HG02798 (cell line): ENCODE data around the gene GIGYF2.

Experiments used
- ATAC-seq: cut with Tn5 transposase; IDR thresholded peaks from one replicate; pipeline ENCODE4 v1.9.1; 2021; ENCODE audit warnings: mild to moderate bottlenecking; ENCODE audit not compliant: unreplicated experiment, poor library complexity

The GIGYF2 gene

DNA sequence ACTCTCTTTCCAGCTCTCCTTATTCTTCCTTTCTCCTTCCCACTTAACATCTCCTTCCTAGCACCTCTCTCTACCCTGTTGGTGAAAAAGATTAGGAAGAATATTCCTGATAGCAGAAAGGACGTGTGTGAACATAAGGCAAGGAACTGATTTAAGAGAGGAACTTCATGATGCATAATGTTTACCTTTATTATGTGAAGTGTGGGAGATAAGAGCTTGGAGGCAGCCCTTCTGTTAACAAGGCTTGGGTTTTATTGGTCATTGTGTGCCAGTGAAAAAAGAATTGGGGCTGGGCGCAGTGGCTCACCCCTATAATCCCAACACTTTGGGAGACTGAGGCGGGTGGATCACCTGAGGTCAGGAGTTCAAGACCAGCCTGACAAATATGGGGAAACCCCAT is 44.8 kb downstream of the GIGYF2 start:
- ATAC-seq: no peak

DNA sequence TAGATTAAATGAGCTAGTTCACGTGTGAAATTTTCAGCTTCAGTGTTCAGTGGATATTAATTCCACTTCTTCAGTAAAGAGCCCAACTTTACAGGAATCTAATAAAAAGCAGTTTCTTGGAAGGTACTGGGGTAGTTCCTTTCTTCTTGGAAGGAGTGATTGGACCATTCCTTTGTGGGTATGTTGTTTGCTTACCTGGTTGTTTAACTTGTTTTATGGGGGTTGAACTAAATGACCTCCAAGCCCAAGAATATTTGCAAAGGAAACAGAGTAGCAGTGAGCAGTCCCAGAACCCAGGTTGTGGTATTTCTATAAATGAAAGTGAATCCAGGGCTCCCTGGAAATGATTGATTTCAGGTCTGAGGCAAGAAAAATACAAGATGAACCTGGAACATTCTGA is 47.8 kb downstream of the GIGYF2 start:
- ATAC-seq: no peak

DNA sequence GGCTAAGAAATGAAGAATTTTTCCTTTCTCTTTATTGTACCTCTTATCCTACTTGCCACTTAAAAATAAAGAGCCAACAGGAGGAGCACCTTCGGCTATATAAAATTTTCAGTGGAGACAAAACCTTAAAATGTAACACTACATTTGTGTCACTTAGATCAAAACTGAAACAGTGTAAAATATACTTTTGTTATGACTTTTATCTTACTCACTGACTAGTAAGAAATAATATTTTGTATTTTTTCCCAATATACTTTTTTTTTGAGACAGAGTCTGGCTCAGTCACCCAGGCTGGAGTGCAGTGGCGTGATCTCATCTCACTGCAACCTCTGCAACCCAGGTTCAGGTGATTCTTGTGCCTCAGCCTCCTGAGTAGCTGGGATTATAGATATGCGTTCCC is 50.9 kb downstream of the GIGYF2 start:
- no peak for ATAC-seq

DNA sequence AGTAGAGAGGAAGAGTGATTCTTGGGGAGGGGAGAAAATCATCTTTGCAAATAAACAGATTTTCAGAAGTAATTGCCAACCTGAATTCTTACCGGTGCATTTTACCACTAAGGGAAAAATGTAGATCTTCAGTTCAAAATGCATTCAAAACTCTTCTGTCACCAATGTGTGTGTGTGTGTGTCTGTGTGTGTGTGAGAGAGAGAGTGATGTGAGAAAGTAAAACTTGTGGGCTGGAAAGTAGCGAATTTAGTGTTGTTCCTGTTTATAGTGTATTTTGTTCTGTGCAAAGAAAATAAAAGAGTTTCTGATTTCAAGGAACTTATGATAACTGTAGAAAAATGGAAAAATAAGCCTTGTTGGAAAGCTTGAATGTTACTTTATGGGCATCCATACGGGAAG is 52.2 kb downstream of the GIGYF2 start:
- ATAC-seq: no peak

DNA sequence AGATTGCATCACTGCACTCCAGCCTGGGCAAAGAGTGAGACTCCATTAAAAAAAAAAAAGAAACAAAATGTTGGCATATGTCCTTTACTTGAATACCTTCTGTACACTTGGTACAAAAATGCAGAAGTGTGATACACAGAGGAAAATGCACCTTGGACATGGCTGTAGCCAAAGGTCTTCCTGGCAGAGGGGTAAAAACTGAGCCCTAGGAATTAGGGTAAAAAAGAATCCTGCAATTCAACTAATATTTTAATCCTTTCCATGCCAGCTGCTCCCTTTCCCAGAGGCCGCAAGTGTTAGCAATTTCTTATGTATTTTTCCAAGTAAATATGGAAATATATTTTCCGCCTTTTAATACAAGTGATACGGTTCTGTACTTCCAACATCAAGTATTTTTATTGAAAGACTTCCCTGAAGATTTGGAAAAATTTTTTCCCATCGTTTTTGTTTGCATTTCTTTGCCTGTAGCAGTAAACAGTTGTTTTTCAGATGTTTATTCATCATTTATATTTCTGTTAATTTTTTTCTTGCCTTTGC is 53.1 kb downstream of the GIGYF2 start:
- ATAC-seq: no peak

DNA sequence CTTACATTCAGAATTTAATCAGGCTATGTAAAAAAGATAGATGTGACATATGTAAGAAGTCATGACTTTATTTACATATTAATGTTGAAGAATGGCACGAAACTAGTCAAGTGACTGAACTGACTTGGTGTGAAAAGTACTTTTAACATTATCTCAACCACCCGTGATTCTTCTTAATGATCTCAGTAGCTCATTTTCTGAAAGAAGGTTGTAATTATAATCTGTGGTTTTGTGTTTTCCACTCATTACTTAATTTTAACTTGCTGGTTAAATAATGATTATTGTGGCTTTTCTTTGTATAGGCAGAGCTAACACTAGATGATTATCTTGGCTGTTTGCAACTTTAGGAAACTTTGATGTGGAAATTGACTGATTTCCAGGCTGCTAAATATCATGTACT is 60.8 kb downstream of the GIGYF2 start:
- no peak for ATAC-seq

DNA sequence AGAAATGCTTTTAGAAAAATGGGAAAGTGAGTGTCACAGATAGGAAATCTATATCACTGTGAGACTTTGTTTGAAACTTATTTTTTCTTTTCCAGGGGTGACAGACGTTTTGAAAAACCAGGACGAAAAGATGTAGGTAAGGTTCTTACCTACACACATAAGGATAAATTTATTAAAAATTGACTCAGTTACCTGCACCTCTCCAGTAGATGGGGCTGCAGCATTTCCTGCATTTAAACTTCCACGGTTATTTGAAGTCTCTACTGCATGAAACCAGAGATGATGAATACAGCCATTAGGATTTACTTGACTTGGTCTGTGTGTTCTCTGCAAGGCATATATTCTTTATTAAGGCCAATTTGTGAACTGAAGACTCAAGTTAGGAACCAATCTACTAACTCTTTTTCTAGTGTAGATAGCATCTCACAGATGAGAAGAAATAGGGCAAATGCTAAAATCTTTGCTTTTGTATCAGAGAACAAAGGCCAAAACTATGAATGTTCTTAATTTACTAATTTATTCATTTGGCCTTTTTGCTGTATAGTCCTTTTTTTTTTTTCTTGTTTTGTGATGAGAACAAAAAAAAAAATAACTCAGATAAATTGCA is 64.3 kb downstream of the GIGYF2 start:
- ATAC-seq: no peak

DNA sequence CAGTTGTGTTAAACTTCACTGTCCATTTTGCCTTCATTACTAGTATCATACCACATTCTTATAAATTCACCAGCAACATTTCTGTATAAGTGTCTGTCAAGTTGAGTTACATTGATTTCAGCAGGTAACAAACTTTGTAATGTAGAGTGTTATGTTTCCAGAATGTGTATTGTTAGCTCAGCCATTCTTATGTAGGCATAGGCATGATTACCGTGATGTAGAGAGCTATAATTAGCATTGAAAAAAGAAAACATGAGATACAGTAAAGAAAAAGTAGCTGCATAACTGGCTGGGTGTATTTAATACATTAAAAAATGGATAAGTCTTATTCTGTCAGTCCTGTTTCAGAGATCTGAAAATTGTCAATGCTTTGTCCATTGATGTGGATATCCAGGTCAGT is 70.7 kb downstream of the GIGYF2 start:
- no peak for ATAC-seq

DNA sequence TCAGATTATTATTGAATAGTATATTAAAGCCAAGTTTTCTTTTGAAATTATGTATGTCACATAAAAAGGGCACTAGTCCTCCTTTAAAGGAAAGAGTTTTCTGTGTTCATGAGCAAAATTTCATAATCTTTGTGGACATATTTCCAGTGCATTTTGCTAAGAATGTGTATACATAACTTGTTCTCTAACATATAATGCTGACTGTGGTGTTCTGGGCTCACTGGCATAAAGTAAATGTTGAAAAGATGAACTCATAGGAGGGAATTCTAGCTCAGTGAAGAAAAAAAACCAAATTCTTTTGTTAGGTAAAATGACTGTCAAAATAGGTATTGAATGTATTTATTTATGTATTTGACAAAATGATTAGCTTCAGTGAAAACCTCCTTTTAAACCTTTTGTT is 73.1 kb downstream of the GIGYF2 start:
- ATAC-seq: no peak

DNA sequence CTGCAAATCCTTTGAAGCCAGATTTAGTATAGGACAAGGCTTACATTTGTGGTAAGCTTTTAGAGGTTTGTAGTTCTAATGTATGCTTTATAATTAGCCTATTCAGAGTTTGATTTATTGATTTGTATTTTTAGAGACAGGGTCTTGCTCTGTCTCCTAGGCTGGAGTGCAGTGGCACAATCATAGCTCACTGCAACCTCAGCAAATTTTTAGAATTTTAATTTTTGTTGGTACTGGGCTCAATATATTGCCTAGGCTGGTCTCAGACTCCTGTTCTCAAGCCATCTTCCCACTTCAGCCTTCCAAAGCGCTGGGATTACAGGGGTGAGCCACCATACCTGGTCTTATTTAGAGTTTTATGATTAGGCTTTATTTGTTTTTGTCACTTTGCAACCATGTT is 74.7 kb downstream of the GIGYF2 start:
- no peak for ATAC-seq

DNA sequence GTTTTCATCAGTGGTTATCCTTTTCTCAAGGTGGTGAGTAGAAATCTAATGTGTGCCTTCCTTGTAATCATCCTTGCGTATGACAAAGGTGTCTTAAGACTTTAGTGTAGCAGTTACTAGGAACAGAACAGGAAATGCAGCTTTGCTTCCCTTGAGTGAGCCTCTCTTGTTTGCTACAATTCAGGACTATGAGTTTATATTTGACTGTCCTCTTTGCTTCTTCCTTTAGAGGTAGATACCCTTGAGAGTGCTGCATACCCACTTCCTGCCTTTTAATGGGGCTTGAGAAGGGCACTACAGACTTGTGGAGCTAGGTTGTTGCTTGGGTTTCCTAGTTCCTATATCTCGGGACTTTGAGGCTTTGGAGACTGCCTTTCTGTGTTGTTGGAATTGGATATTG is 75.4 kb downstream of the GIGYF2 start:
- ATAC-seq: no peak

DNA sequence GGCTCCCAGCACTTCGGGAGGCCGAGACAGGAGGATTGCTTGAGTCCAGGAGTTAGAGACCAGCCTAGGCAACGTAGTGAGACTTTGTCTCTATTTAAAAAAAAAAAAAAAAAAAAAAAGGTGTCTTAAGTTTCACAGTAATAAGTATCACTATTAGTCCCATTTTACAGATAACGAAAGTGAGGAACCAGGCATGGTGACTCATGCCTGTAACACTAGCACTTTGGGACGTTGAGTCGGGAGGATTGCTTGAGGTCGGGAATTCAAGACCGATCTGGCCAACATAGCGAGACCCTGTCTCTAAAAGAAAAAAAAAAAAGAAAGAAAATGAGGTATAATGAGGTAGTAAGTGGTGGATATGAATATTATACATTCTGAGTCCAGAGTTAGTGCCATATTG is 76.7 kb downstream of the GIGYF2 start:
- ATAC-seq: no peak

DNA sequence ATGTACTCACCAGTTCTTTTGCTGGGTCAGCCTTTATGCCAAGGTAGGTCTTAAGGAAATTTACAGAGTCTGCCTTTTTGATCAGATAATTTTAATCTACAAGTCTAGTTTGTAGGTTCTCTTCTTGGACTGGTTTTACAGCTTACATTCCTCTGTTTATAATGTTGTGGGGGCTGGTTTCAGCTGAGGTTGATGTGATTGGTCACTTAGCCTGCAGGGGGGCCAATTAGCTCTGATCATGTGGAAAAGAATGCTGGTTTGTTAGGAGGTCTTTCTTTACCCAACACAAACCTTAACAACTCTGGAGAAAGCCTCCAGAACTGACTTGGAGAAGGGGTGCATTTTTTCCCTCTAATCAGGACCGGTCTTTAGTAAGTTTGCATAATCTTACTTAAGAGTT is 79.3 kb downstream of the GIGYF2 start, which contains the start of gene KCNJ13:
Gene KCNJ13 (minus strand): TSS at position 131 of the 400 bp plus-strand sequence. CDS start 5,203 bp downstream, outside the sequence.
- ATAC-seq: no peak

DNA sequence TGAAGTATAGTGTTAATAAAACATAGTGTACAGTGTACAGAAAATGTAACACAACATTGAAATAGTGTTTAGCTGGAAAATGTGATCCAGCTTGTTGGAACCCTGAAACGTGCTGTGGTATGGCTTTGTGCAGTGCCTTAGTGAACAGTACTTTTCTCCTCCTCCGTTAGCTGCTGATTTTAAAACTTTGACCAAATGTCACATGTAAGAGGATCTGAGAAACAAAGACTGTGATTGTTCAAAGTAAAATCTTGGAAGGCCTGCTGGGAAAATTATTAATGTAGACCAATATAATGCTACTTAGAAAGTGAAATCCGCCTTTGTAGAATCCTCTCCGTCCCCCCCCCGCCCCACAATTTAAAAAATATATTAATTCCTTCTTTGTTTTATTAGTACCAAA is 80.1 kb downstream of the GIGYF2 start:
- no peak for ATAC-seq

DNA sequence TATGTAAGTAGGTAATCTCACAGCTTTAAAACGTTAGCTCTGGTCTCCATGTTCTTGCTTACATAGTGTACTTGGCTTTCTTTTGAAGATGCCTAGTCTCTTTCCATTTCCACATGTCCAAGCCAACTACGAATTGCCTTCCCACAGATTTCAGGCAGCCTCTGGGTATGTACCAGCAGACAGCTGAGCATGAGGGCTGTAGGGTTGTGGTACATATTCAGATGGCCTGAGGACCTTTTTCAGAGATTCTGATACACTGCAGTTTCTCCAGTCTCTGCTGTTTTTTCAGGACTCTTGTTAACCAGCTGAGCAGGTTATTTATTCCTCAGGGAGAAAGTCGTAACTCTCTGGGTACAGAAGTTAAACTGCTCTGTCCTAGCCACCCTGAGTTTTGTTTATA is 82.3 kb downstream of the GIGYF2 start:
- no peak for ATAC-seq

DNA sequence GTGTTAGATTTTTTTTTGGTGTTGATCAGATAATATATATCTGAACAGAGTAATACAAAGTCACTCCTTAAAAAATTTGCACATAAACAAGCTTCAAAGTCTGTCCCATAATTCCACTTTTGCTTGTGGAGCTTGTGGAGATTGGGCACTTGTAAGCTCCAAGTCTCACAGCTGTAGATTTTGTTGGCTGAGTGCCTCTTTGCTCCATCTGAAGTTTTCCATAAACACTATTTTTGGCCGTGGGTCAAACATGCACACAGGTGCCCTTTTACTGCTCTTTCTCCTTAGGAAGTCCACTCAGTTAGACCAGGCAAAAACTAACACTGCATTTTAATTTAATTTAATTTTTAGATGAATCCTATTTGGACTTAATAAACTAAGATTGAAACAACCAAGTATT is 82.8 kb downstream of the GIGYF2 start:
- no peak for ATAC-seq

DNA sequence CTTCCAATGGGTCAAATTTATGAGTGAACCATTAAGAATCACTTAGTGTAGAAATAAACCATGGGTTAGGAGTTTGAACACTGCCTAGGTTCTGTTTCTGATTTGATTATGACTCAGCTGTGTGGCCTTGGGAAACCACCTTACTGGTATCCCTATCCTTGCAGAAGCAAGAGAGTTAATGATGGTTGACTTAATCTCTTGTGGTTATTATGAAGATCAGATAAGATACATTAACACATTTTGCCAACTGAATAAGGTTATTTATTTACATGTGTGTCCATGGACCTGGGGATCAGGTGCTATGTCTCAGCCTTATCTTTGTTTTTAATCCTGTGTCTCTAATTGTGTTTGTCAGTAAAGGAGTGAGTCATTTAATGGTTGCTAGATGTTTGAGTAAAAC is 84.6 kb downstream of the GIGYF2 start:
- ATAC-seq: peak; percentile 93

DNA sequence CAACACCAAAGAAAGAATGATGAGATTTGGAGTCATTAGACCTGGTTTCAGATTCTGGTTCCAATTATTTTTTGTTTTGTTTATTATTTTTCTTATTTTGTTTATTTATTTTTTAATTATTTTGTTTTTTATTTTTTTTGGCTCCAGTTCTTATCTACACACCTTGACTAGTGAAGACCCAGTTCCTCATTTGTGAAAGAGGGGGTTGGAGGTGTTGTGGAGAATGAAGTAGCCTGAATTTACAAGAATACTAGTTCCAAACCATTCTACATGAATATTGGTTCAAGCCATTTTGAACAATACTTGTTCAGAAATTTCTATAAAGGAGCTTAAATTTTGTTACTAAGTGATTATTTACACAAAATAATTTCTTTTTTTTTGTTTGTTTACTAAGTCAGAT is 86.1 kb downstream of the GIGYF2 start:
- ATAC-seq: no peak

DNA sequence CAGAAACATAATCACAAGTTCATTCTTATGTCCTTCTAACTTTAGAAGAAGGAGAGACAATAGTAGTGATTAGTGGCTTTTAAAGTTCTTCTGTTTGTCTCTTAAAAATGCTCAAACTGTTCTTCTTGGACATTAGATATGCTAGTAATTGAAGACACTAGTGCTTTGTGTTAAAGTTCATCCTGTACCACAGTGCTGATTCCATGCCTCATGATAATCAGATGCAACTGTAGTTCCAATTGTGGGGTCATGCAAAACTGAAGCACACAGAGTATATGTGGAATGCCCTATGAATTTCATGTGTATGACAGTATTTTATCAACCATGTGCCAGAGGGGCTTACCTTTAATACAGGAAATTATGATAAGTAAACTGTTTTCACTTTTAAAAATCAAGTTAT is 90.7 kb downstream of the GIGYF2 start:
- ATAC-seq: no peak

DNA sequence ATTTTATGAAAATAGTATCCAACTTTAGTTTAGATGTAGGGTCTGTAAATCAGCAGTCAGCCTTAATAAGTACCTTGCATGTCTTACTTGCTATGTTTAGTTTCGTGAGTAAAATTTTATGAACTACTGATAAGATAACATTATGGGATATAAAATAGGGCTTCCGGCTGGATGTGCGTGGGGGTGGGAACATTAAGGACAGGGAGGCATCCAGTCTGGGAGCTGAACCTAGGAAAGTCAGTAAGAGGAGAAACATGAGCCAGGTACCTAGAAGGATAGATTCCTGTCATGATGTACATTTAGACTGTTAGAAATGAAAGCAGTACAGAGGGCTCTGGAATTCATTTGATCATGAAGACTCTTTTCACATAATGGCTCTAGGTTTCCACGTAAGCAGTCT is 92.0 kb downstream of the GIGYF2 start:
- ATAC-seq: no peak

DNA sequence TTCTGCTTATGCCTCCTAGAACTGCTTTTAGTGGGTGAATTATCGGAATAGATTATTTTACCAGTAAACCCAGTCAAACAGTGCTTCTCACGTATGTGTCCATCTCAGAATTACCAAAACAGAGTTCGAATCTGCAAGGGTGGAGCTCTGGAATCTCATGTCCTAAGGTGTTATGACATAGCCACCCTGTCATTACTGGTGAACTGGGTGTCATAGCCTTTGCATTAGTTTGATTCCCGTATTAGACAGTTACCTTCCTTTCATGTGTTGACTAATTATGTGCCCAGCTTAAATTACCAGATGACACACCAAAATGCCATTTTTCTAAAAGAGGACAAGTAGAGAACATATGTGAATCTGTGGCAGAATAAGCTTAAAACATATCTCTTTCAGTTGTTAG is 94.4 kb downstream of the GIGYF2 start:
- ATAC-seq: no peak

DNA sequence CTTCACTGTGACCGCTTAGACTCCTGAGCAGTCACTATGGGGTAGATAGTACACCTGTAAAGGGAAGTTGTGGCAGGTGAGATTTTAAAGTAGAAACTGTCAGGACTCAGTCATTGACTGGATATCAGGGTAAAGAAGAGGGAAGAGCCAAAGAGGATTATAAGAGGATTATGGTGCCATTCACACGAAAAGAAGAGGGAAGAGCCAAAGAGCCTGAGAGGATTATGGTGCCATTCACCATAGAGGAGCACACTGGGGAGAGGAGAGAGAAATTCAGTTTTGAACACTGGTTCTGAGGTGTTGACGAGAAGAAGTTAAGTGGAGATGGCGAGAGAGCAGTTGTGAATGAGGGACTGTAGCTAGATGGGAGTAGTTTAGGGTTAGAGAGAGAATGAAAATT is 96.1 kb downstream of the GIGYF2 start:
- ATAC-seq: no peak

DNA sequence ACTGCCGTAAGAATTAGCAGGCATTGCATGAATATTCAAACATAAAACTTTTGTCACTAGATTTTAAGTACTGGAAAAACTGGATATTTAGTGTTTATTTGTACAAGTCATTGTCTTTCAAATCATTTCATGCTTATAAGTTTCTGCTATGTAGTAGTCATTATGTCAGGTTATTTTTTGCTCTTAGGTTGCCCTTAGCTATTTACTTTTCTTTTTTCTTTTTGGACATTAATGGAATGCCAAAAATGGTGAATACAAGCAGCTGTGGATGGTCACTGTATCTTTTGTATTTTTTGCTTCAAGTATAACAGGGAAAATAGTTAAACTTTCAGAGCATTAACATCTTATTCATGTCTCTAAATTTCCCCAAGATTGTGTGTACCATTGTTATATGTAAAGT is 97.8 kb downstream of the GIGYF2 start:
- ATAC-seq: no peak
